ENCODE data around the gene CNN2.

DNA sequence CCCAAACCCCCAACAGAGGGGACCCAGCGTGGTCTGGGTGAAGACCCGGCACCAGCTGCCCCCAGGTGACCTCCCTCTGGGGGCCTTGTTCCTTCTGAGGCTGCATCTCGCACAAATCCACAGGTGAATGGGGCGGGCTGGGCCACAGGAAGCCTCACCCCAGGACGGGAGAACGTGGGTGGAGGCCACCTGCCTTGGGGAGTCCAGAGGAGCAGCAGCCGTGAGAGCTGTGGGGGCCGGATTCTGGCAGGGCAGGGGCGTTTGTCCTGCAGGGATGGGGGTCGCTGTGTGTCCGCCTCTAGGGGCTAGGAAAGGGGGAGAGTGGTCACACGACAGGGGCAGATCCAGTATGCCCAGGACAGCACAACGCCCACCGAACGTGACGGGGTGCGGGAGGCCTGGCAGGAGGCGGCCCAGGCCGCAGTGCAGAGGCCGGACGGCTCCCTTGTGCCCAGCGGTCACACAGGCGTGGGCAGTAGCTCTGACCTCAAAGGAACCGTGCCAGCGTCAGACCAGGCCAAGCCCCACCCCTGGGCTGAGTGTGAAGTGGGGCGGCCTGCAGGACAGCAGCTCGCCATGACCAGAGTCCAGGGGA, 62.1 kb downstream of the CNN2 start:
- TF ChIP-seq, protein P1, sequence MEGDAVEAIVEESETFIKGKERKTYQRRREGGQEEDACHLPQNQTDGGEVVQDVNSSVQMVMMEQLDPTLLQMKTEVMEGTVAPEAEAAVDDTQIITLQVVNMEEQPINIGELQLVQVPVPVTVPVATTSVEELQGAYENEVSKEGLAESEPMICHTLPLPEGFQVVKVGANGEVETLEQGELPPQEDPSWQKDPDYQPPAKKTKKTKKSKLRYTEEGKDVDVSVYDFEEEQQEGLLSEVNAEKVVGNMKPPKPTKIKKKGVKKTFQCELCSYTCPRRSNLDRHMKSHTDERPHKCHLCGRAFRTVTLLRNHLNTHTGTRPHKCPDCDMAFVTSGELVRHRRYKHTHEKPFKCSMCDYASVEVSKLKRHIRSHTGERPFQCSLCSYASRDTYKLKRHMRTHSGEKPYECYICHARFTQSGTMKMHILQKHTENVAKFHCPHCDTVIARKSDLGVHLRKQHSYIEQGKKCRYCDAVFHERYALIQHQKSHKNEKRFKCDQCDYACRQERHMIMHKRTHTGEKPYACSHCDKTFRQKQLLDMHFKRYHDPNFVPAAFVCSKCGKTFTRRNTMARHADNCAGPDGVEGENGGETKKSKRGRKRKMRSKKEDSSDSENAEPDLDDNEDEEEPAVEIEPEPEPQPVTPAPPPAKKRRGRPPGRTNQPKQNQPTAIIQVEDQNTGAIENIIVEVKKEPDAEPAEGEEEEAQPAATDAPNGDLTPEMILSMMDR (IDR thresholded peaks at IDR 0.05; ENCODE audit: poor library complexity, severe bottlenecking) = no peak
- TF ChIP-seq POLR2AphosphoS5 (IDR thresholded peaks at IDR 0.05) = no peak
- TF ChIP-seq RAD21 (conservative IDR thresholded peaks at IDR 0.05) = no peak
- TF ChIP-seq EZH2 (IDR thresholded peaks at IDR 0.05; ENCODE audit: borderline replicate concordance, insufficient read depth, low read length, poor library complexity, severe bottlenecking) = no peak
- TF ChIP-seq EP300 (conservative IDR thresholded peaks at IDR 0.05; ENCODE audit: poor library complexity, severe bottlenecking) = no peak
- TF ChIP-seq TAF1 (IDR thresholded peaks at IDR 0.05; ENCODE audit: low read depth) = no peak

Measured in neural cell (in vitro differentiated cells).